ENCODE measurements around the gene RNF19B. TPM values are rescaled to one million over a fixed set of nuclear protein-coding genes. Genes with fewer than 3 reads are reported as not detected.

The RNF19B gene
- total and polyA plus RNA-seq, 10 of the 15 experiments (the other 5 are each of a cell fraction or from before 2014, with no cell fraction given), result 2.8 to 32.6 (median 16.6) TPM

DNA sequence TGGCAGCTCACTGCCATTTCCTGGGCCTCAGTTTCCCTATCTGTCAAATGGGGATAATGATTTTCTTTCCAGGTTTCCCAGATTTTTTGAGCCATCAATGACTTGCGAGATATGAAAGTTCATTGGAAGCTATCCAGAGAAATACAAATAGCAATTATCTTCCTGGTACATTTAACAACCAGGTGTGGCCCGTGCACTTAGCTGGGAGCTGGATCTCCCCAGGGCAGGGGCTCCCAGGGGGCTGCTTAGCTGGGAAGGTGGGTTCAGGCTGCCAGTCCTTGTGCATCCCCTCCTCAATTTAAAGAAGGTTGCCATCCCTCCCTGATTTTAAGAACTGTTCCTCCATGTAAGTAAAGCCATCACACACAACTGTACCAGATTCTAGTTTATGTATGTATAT, 59.8 kb downstream of the RNF19B start (continued):
- TF ChIP-seq, protein P1, sequence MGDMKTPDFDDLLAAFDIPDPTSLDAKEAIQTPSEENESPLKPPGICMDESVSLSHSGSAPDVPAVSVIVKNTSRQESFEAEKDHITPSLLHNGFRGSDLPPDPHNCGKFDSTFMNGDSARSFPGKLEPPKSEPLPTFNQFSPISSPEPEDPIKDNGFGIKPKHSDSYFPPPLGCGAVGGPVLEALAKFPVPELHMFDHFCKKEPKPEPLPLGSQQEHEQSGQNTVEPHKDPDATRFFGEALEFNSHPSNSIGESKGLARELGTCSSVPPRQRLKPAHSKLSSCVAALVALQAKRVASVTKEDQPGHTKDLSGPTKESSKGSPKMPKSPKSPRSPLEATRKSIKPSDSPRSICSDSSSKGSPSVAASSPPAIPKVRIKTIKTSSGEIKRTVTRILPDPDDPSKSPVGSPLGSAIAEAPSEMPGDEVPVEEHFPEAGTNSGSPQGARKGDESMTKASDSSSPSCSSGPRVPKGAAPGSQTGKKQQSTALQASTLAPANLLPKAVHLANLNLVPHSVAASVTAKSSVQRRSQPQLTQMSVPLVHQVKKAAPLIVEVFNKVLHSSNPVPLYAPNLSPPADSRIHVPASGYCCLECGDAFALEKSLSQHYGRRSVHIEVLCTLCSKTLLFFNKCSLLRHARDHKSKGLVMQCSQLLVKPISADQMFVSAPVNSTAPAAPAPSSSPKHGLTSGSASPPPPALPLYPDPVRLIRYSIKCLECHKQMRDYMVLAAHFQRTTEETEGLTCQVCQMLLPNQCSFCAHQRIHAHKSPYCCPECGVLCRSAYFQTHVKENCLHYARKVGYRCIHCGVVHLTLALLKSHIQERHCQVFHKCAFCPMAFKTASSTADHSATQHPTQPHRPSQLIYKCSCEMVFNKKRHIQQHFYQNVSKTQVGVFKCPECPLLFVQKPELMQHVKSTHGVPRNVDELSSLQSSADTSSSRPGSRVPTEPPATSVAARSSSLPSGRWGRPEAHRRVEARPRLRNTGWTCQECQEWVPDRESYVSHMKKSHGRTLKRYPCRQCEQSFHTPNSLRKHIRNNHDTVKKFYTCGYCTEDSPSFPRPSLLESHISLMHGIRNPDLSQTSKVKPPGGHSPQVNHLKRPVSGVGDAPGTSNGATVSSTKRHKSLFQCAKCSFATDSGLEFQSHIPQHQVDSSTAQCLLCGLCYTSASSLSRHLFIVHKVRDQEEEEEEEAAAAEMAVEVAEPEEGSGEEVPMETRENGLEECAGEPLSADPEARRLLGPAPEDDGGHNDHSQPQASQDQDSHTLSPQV (IDR thresholded peaks at IDR 0.05), result no peak
- TF ChIP-seq POU2F2 (IDR thresholded peaks at IDR 0.05; ENCODE audit: borderline replicate concordance, low read depth, low read length) (no peak), CEBPB (IDR thresholded peaks at IDR 0.05; ENCODE audit: borderline replicate concordance in 1 of 2, low read depth in 2 of 2, low read length in 2 of 2) (no peak), NRF1 (conservative IDR thresholded peaks at IDR 0.05; ENCODE audit: low read depth, low read length) (no peak), PML (IDR thresholded peaks at IDR 0.05; ENCODE audit: low read length) (no peak), MYB (IDR thresholded peaks at IDR 0.05; ENCODE audit: borderline replicate concordance, low read depth, low read length) (no peak), KDM1A (IDR thresholded peaks at IDR 0.05; ENCODE audit: borderline replicate concordance) (no peak), TAF1 (IDR thresholded peaks at IDR 0.05; ENCODE audit: borderline replicate concordance, low read depth, low read length) (no peak), IKZF2 (IDR thresholded peaks at IDR 0.05) (no peak)
- TF ChIP-seq, protein P2, sequence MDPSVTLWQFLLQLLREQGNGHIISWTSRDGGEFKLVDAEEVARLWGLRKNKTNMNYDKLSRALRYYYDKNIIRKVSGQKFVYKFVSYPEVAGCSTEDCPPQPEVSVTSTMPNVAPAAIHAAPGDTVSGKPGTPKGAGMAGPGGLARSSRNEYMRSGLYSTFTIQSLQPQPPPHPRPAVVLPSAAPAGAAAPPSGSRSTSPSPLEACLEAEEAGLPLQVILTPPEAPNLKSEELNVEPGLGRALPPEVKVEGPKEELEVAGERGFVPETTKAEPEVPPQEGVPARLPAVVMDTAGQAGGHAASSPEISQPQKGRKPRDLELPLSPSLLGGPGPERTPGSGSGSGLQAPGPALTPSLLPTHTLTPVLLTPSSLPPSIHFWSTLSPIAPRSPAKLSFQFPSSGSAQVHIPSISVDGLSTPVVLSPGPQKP (IDR thresholded peaks at IDR 0.05; ENCODE audit: low read depth, low read length), result no peak
- TF ChIP-seq, protein P3, sequence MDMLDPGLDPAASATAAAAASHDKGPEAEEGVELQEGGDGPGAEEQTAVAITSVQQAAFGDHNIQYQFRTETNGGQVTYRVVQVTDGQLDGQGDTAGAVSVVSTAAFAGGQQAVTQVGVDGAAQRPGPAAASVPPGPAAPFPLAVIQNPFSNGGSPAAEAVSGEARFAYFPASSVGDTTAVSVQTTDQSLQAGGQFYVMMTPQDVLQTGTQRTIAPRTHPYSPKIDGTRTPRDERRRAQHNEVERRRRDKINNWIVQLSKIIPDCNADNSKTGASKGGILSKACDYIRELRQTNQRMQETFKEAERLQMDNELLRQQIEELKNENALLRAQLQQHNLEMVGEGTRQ (IDR thresholded peaks at IDR 0.05; ENCODE audit: borderline replicate concordance, low read depth, low read length), result no peak
